Vagina (tissue), 2 donors: ENCODE results near the gene OLFM1. TPM values are rescaled to one million over a fixed set of nuclear protein-coding genes. Genes with fewer than 3 reads are reported as not detected.
"Not testable (repeated sequence)": the region's sequence is repeated elsewhere in the genome, so short reads cannot be mapped to it uniquely, and the experiment has no call there.

Experiments
- DNase-seq, 2 donors: peaks; one replicate each; pipeline ENCODE4 v3.0.0-alpha.2; 2017; ENCODE audit errors: extremely low spot score in 2 of 2
- H3K27ac ChIP-seq: fragments of 200-600 bp; sonication (generic); one replicate; pipeline ENCODE4 v1.5.1; 2019
- H3K27me3 ChIP-seq: fragments of 200-600 bp; sonication (generic); one replicate; pipeline ENCODE4 v1.5.1; 2019
- H3K36me3 ChIP-seq, 2 donors: fragments of 200-600 bp; sonication (generic); one replicate each; pipeline ENCODE4 v1.5.1; 2017 to 2019
- H3K4me1 ChIP-seq: fragments of 200-600 bp; sonication (generic); one replicate; pipeline ENCODE4 v1.5.1; 2019
- H3K4me3 ChIP-seq, 2 donors: fragments of 200-600 bp; sonication (generic); 1 replicate in 1 of 2; 2 replicates in 1 of 2; pipeline ENCODE4 v1.5.1; 2016 to 2019
- H3K9me3 ChIP-seq: fragments of 200-600 bp; sonication (generic); one replicate; pipeline ENCODE4 v1.5.1; 2019
- CTCF ChIP-seq, 3 experiments: fragments of 450-650 bp in 2 of 3; fragments of 200-600 bp in 1 of 3; sonication (generic) in 1 of 3; IDR thresholded peaks; one replicate each; pipeline ENCODE4 v1.5.1; 2017 to 2019; ENCODE audit warnings: antibody characterized with exemption in 3 of 3, mild to moderate bottlenecking in 2 of 3, moderate library complexity in 2 of 3
- POLR2A ChIP-seq, 2 donors: fragments of 450-650 bp; IDR thresholded peaks; one replicate each; pipeline ENCODE4 v1.6.1; 2017; ENCODE audit warnings: antibody characterized with exemption in 2 of 2, mild to moderate bottlenecking in 2 of 2, moderate library complexity in 2 of 2
- POLR2AphosphoS5 ChIP-seq, 2 donors: sonication (generic); formaldehyde crosslinking; IDR thresholded peaks; one replicate each; pipeline ENCODE4 v1.9.0; 2017; ENCODE audit warnings: antibody characterized with exemption in 2 of 2, mild to moderate bottlenecking in 2 of 2, low read depth in 1 of 2; ENCODE audit not compliant: insufficient read depth in 1 of 2
- intact Hi-C: fragments of 100-400 bp; cut with DNase I; formaldehyde crosslinking; loops from one replicate; pipeline ENCODE4 v1.15.1; 2023
- total RNA-seq: library from RNA; depleted of rRNA; stranded (reverse); fragments of >200 nt; gene quantifications from one replicate; pipeline ENCODE4 v1.2.3, GENCODE V29; 2016

OLFM1 gene
- total RNA-seq, 1 donor from 2014 or later: 39.0 TPM

- TF ChIP-seq POLR2AphosphoS5 (IDR thresholded peaks at IDR 0.05; ENCODE audit: insufficient read depth in 1 of 2, low read depth in 1 of 2) (no peak), CTCF (IDR thresholded peaks at IDR 0.05) (no peak), POLR2A (IDR thresholded peaks at IDR 0.05) (no peak)
- intact Hi-C loops: no loop called here
- DNase-seq: no peak
- H3K36me3 ChIP-seq: no peaks in the 10 kb centered on the region
- H3K4me1 ChIP-seq: no peaks in the 10 kb centered on the region
- no peaks in the 10 kb centered on the region for H3K27me3 ChIP-seq
- no peak overlapping the region for H3K27ac ChIP-seq
- H3K9me3 ChIP-seq: no peaks in the 10 kb centered on the region
- H3K4me3 ChIP-seq: no peak overlapping the region
Measured at GRCh38 chr9:135147938-135148337, 60.5 kb downstream of the OLFM1 start.

- Histone ChIP-seq H3K27me3 (no peaks in the 10 kb centered on the region), H3K4me1 (no peaks in the 10 kb centered on the region), H3K36me3 (no peaks in the 10 kb centered on the region), H3K9me3 (no peaks in the 10 kb centered on the region), H3K27ac (no peak overlapping the region), H3K4me3 (no peak overlapping the region)
- TF ChIP-seq POLR2A (IDR thresholded peaks at IDR 0.05) (no peak), CTCF (IDR thresholded peaks at IDR 0.05) (no peak), POLR2AphosphoS5 (IDR thresholded peaks at IDR 0.05; ENCODE audit: insufficient read depth in 1 of 2, low read depth in 1 of 2) (no peak)
- intact Hi-C loops: no loop called here
- no peak for DNase-seq
Measured at GRCh38 chr9:135148386-135148785, 60.9 kb downstream of the OLFM1 start.

GRCh38 chr9:135149901-135150300 lies 62.4 kb downstream of the OLFM1 start:
- H3K9me3 ChIP-seq, H3K27me3 ChIP-seq, DNase-seq, intact Hi-C loops, H3K36me3 ChIP-seq, H3K4me1 ChIP-seq, H3K27ac ChIP-seq, H3K4me3 ChIP-seq: not testable (repeated sequence)

- DNase-seq: no peak
- intact Hi-C loops: no loop called here
- H3K27me3 ChIP-seq: no peaks in the 10 kb centered on the region
Measured at GRCh38 chr9:135150981-135151380, 63.5 kb downstream of the OLFM1 start.

GRCh38 chr9:135151757-135152613 lies 64.5 kb downstream of the OLFM1 start:
- Histone ChIP-seq H3K4me3 (no peak overlapping the region), H3K36me3 (no peaks in the 10 kb centered on the region), H3K4me1 (no peaks in the 10 kb centered on the region), H3K27ac (no peak overlapping the region), H3K9me3 (no peaks in the 10 kb centered on the region), H3K27me3 (no peaks in the 10 kb centered on the region)
- no peak for TF ChIP-seq POLR2A (IDR thresholded peaks at IDR 0.05)
- TF ChIP-seq CTCF (IDR thresholded peaks at IDR 0.05): no peak
- no peak for TF ChIP-seq POLR2AphosphoS5 (IDR thresholded peaks at IDR 0.05; ENCODE audit: insufficient read depth in 1 of 2, low read depth in 1 of 2)
- DNase-seq: no peak
- intact Hi-C loops: no loop called here

More at GRCh38 chr9:135150981-135151380, 63.5 kb downstream of the OLFM1 start:
- no peaks in the 10 kb centered on the region for H3K9me3 ChIP-seq
- TF ChIP-seq CTCF (IDR thresholded peaks at IDR 0.05) (no peak), POLR2AphosphoS5 (IDR thresholded peaks at IDR 0.05; ENCODE audit: insufficient read depth in 1 of 2, low read depth in 1 of 2) (no peak), POLR2A (IDR thresholded peaks at IDR 0.05) (no peak)
- H3K36me3 ChIP-seq: no peaks in the 10 kb centered on the region
- no peak overlapping the region for H3K27ac ChIP-seq
- H3K4me3 ChIP-seq: no peak overlapping the region
- no peaks in the 10 kb centered on the region for H3K4me1 ChIP-seq
